Breast epithelium (tissue), 4 donors: ENCODE measurements around the gene LRRC74B. TPM values are rescaled to one million over a fixed set of nuclear protein-coding genes. Genes with fewer than 3 reads are reported as not detected.

Source experiments
- DNase-seq, 2 donors: peaks; one replicate each; pipeline ENCODE4 v3.0.0-alpha.2; 2019; ENCODE audit warnings: low spot score in 2 of 2
- H3K27ac ChIP-seq, 2 donors: fragments of 200-600 bp; sonication (generic) in 1 of 2; one replicate each; pipeline ENCODE4 v1.5.1; 2016 to 2019; ENCODE audit warnings: mild to moderate bottlenecking in 1 of 2
- H3K27me3 ChIP-seq, 2 donors: fragments of 200-600 bp; sonication (generic) in 1 of 2; one replicate each; pipeline versions ENCODE4 v1.5.1 to v1.6.0; 2017 to 2019; ENCODE audit warnings: control low read depth in 1 of 2, mild to moderate bottlenecking in 1 of 2
- H3K36me3 ChIP-seq: fragments of 200-600 bp; one replicate; pipeline ENCODE4 v1.5.1; 2019
- H3K4me1 ChIP-seq, 2 donors: fragments of 200-600 bp; sonication (generic); one replicate each; pipeline ENCODE4 v1.5.1; 2016 to 2019; ENCODE audit warnings: control low read depth in 1 of 2
- H3K4me3 ChIP-seq, 3 donors: fragments of 200-600 bp; sonication (generic); 1 replicate in 2 of 3; 2 replicates in 1 of 3; pipeline ENCODE4 v1.5.1; 2016 to 2019; ENCODE audit warnings: mild to moderate bottlenecking in 3 of 3, moderate library complexity in 2 of 3
- H3K9me3 ChIP-seq, 2 donors: fragments of 200-600 bp; sonication (generic) in 1 of 2; one replicate each; pipeline ENCODE4 v1.5.1; 2016 to 2019; ENCODE audit warnings: control low read depth in 1 of 2
- CTCF ChIP-seq, 3 donors: fragments of 450-650 bp; IDR thresholded peaks; one replicate each; pipeline ENCODE4 v1.5.1; 2016 to 2017; ENCODE audit warnings: antibody characterized with exemption in 3 of 3, mild to moderate bottlenecking in 3 of 3, moderate library complexity in 3 of 3
- POLR2A ChIP-seq: fragments of 450-650 bp; IDR thresholded peaks from one replicate; pipeline ENCODE4 v1.6.1; 2016; ENCODE audit warnings: antibody characterized with exemption, mild to moderate bottlenecking, moderate library complexity
- POLR2AphosphoS5 ChIP-seq, 3 donors: sonication (generic); formaldehyde crosslinking; IDR thresholded peaks; one replicate each; pipeline ENCODE4 v1.6.1; 2017; ENCODE audit warnings: antibody characterized with exemption in 3 of 3
- intact Hi-C: fragments of 100-400 bp; cut with DNase I; formaldehyde crosslinking; loops from one replicate; pipeline ENCODE4 v1.15.1; 2023; ENCODE audit warnings: low total_unique reads
- total RNA-seq, 3 donors: library from RNA; depleted of rRNA; stranded (reverse); fragments of >200 nt; gene quantifications; one replicate each; pipeline ENCODE4 v1.1.0, GENCODE V29; 2016

The LRRC74B gene
- total RNA-seq, 3 donors from 2014 or later = not detected

DNA sequence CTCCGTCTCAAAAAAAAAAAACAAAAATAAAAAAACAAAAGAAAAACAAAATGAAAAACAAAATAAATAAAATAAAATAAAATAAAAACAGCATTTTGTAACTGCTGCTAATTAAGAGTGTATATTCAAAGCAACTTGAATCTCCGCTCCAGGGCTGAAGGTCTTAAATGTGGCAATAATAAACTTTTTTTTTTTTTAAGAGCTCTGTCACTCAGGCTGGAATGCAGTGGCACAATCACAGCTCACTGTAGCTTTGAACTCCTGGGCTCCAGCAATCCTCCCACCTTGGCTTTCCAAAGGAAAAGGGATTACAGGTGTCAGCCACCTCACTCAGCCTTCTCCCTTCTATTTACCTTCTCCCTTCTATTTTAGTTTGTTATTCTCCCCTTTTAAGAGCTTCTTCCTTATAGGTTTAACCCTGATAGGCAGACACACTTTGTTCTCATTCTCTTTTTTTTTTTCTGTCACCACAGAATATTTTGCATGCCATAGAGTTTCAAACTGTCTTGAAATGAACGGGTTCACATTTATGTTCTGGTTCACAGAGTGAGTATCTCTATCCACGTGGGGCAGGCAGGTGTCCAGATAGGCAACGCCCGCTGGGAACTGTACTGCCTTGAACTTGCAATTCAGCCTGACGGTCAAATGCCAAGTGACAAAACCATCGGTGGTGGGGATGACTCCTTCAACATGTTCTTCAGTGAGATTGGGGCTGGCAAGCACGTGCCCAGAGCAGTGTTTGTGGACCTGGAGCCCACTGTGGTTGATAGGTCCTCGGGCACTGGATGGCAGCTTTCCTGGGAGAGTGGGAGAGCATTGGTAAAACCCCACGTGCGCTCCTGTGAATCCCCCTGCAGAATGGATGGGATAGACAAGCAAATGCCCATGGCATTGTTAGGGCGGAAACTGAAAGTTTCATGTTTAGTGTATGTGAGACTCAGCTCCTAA, 19.4 kb downstream of the LRRC74B start:
- no peak for TF ChIP-seq POLR2AphosphoS5 (IDR thresholded peaks at IDR 0.05)
- Histone ChIP-seq H3K4me3 (no peak overlapping the region), H3K4me1 (no peaks in the 10 kb centered on the region), H3K9me3 (no peaks in the 10 kb centered on the region), H3K36me3 (no peaks in the 10 kb centered on the region), H3K27me3 (no peaks in the 10 kb centered on the region), H3K27ac (no peak overlapping the region)
- no peak for DNase-seq
- intact Hi-C loops = no loop called here

GRCh38 chr22:21067075-21067900, 21.5 kb downstream of the LRRC74B start:
- peak in 1 of 2 donors; percentile 37 for DNase-seq
- no peak for TF ChIP-seq POLR2A
- TF ChIP-seq POLR2AphosphoS5 (IDR thresholded peaks at IDR 0.05) = no peak
- TF ChIP-seq CTCF (IDR thresholded peaks at IDR 0.05) = no peak
- H3K27ac ChIP-seq = no peak overlapping the region
- no peaks in the 10 kb centered on the region for H3K4me1 ChIP-seq
- H3K27me3 ChIP-seq = no peaks in the 10 kb centered on the region
- intact Hi-C loops = no loop called here
- H3K9me3 ChIP-seq = no peaks in the 10 kb centered on the region
- no peak overlapping the region for H3K4me3 ChIP-seq
- no peaks in the 10 kb centered on the region for H3K36me3 ChIP-seq

DNA sequence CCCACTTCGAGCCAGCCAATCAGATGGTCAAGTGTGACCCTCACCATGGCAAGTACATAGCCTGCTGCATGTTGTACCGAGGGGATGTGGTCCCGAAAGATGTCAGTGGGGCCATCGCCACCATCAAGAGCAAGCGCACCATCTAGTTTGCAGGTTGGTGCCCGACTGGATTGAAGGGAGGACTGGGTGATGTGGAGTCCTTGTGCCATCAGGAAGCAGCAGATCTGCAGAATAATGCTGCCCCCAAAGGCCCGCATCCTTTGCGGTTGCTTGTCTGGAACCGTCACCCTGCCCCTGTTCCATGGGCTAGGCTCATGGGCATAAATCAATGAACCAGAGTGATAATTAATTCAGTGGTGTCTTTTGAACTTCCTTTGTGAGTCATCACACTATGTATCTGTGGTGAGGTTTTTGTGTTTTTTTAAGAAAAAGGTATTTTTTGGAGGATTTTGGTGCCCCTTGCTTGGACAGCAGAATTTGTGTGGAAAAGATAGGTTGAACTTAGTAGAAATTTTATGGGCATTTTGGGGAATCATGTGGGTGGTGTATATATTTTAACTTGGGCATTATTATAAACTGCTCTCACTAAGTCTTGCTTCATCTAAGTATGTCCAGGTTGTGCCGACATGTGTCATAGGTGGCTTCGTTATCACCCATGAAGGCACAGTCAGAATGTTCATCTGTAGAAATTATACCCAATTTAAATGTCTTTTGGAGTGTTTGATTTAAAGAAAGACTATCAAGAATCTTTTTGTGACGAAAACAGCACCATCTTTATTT, 22.3 kb downstream of the LRRC74B start:
- intact Hi-C loops = no loop called here
- DNase-seq = peak in 1 of 2 donors; percentile 37
- no peak for TF ChIP-seq CTCF (IDR thresholded peaks at IDR 0.05)
- no peak for TF ChIP-seq POLR2A
- TF ChIP-seq POLR2AphosphoS5 (IDR thresholded peaks at IDR 0.05) = no peak
- Histone ChIP-seq H3K36me3 (no peaks in the 10 kb centered on the region), H3K9me3 (no peaks in the 10 kb centered on the region), H3K4me1 (no peaks in the 10 kb centered on the region), H3K27me3 (no peaks in the 10 kb centered on the region), H3K27ac (no peak overlapping the region), H3K4me3 (no peak overlapping the region)

DNA sequence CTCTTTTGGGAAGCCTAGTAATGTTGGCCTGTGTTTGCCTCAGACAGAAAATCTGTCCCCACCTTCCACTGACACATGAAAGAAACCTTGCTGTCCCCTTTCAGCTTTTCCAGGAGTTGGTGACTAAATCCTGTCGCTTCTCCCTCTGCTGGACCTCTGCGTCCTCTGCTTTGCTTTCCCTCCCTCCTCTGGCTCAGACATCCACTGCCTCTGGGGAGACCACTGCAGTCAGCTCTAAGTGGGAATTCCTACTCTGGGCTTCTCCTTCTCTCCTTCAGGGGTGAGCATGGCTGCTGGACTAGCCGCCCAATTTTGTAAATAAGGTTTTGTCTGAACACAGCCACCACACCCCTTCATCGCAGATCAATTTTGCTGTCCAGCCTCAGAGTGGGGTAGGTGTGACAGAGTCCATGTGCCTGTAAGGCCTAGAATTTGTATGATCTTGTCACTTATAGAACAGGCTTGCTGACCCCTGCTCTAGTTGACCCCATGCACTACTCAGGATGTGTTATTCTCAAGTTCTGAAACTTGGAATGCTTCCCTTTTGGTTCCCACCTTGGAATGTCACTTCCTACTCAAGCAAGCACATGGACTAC, 23.0 kb downstream of the LRRC74B start:
- no peak overlapping the region for H3K27ac ChIP-seq
- TF ChIP-seq CTCF (IDR thresholded peaks at IDR 0.05) = no peak
- TF ChIP-seq POLR2AphosphoS5 (IDR thresholded peaks at IDR 0.05) = no peak
- no peak for TF ChIP-seq POLR2A

GRCh38 chr22:21069375-21069774, 23.6 kb downstream of the LRRC74B start:
- H3K9me3 ChIP-seq = no peaks in the 10 kb centered on the region
- H3K36me3 ChIP-seq = no peaks in the 10 kb centered on the region
- H3K27me3 ChIP-seq = no peaks in the 10 kb centered on the region
- intact Hi-C loops = no loop called here
- H3K4me3 ChIP-seq = no peak overlapping the region
- H3K27ac ChIP-seq = no peak overlapping the region
- TF ChIP-seq POLR2AphosphoS5 (IDR thresholded peaks at IDR 0.05) (no peak), CTCF (IDR thresholded peaks at IDR 0.05) (no peak), POLR2A (no peak)
- peak in 1 of 2 donors; percentile 62 for DNase-seq
- H3K4me1 ChIP-seq = no peaks in the 10 kb centered on the region

More for the DNA sequence above, 23.0 kb downstream of the LRRC74B start:
- H3K9me3 ChIP-seq = no peaks in the 10 kb centered on the region
- H3K4me3 ChIP-seq = no peak overlapping the region
- H3K4me1 ChIP-seq = no peaks in the 10 kb centered on the region
- intact Hi-C loops = no loop called here
- no peaks in the 10 kb centered on the region for H3K36me3 ChIP-seq
- H3K27me3 ChIP-seq = no peaks in the 10 kb centered on the region
- DNase-seq = peak in 1 of 2 donors; percentile 9
